ENCODE results near the gene ADAMTSL1.

- no peak for TF ChIP-seq CTCF (IDR thresholded peaks at IDR 0.05)
- TF ChIP-seq POLR2A (IDR thresholded peaks at IDR 0.05) = no peak
- no peak for TF ChIP-seq POLR2AphosphoS5 (IDR thresholded peaks at IDR 0.05)
- TF ChIP-seq EP300 (IDR thresholded peaks at IDR 0.05) = no peak
Observed at GRCh38 chr9:18775930-18776329, 302.0 kb downstream of the ADAMTSL1 start.
